BJ (cell line): Measurements from ENCODE around the gene PDE7B. TPM values are rescaled to one million over a fixed set of nuclear protein-coding genes. Genes with fewer than 3 reads are reported as not detected.

Experiments
- CTCF ChIA-PET: fragments of 350-600 bp; formaldehyde crosslinking; extraction: SDS; loops from one replicate; lab custom pipeline; 2021; ENCODE audit warnings: antibody characterized with exemption, inconsistent platforms; lab: Yijun Ruan, JAX
- POLR2A ChIA-PET: fragments of 300-600 bp; sonication (Branson Sonifier 250); formaldehyde crosslinking; extraction: SDS; loops from one replicate; lab custom pipeline; 2021; ENCODE audit warnings: antibody characterized with exemption; lab: Charles Lee
- DNase-seq: peaks from one replicate; pipeline ENCODE4 v3.0.0-alpha.2; 2011; ENCODE audit warnings: low read depth
- H3K27me3 ChIP-seq: 2 replicates; pipeline ENCODE4 v1.6.0; 2011; ENCODE audit warnings: low read length; ENCODE audit not compliant: control insufficient read depth, insufficient read depth
- H3K36me3 ChIP-seq: 2 replicates; pipeline ENCODE4 v1.5.1; 2011; ENCODE audit warnings: low read length; ENCODE audit not compliant: control insufficient read depth, insufficient read depth
- H3K4me3 ChIP-seq: 2 replicates; pipeline ENCODE4 v1.5.1; 2011; ENCODE audit warnings: low read depth, mild to moderate bottlenecking, control low read depth, low read length
- CTCF ChIP-seq: IDR thresholded peaks from 2 replicates; pipeline ENCODE4 v1.5.1; 2011; ENCODE audit warnings: low read depth, mild to moderate bottlenecking, control low read depth, inconsistent platforms, low read length, moderate library complexity; ENCODE audit not compliant: insufficient read depth
- polyA plus RNA-seq: library from polyadenylated mRNA; depleted of rRNA; stranded (reverse); fragments of >200 nt; gene quantifications from 2 replicates; pipeline ENCODE4 v1.2.3, GENCODE V29; 2011

PDE7B gene
- polyA plus RNA-seq, 1 experiment = 2.7 TPM

- CTCF ChIA-PET = no interaction called here
- H3K4me3 ChIP-seq = no peak overlapping the region
- H3K36me3 ChIP-seq = no peaks in the 10 kb centered on the region; the same call in 1 of the 2 replicates
- no peak for TF ChIP-seq CTCF
- DNase-seq = no peak
- POLR2A ChIA-PET = interaction anchor here (0.5 kb wide), 1 partner anchor 10 kb away, joined by 3 read pairs; no protein-coding TSS in a partner anchor
- H3K27me3 ChIP-seq = no peaks in the 10 kb centered on the region
Measured at GRCh38 chr6:136036601-136037000, 185.1 kb downstream of the PDE7B start.

- no peaks in the 10 kb centered on the region for H3K27me3 ChIP-seq
- DNase-seq = no peak
- no peak for TF ChIP-seq CTCF
- ChIA-PET CTCF (interaction anchor here (0.6 to 1.0 kb wide), 4 partner anchors 22 to 190 kb away, joined by 3 read pairs; no protein-coding TSS in a partner anchor), POLR2A (no interaction called here)
- no peak overlapping the region; the same call in 1 of the 2 replicates for H3K4me3 ChIP-seq
- H3K36me3 ChIP-seq = no peaks in the 10 kb centered on the region; the same call in 1 of the 2 replicates
Measured at GRCh38 chr6:136037242-136037875, 185.9 kb downstream of the PDE7B start.

GRCh38 chr6:136037876-136038460 lies 186.5 kb downstream of the PDE7B start:
- H3K4me3 ChIP-seq = peak overlapping the region; percentile 29
- ChIA-PET CTCF (interaction anchor here (0.6 to 1.0 kb wide), 4 partner anchors 23 to 189 kb away, joined by 3 read pairs; no protein-coding TSS in a partner anchor), POLR2A (no interaction called here)
- H3K36me3 ChIP-seq = no peaks in the 10 kb centered on the region; the same call in 1 of the 2 replicates
- DNase-seq = no peak
- peak; percentile 38 for TF ChIP-seq CTCF
- H3K27me3 ChIP-seq = no peaks in the 10 kb centered on the region

GRCh38 chr6:136038531-136038930 lies 187.0 kb downstream of the PDE7B start:
- ChIA-PET CTCF (no interaction called here), POLR2A (no interaction called here)
- Histone ChIP-seq H3K27me3 (no peaks in the 10 kb centered on the region), H3K4me3 (peak overlapping the region; percentile 29), H3K36me3 (no peaks in the 10 kb centered on the region; the same call in 1 of the 2 replicates)
- DNase-seq = no peak
- no peak for TF ChIP-seq CTCF

- no peak overlapping the region for H3K4me3 ChIP-seq
- TF ChIP-seq CTCF = no peak
- H3K36me3 ChIP-seq = no peaks in the 10 kb centered on the region; the same call in 1 of the 2 replicates
- ChIA-PET POLR2A (no interaction called here), CTCF (no interaction called here)
- DNase-seq = no peak
- no peaks in the 10 kb centered on the region for H3K27me3 ChIP-seq
Measured at GRCh38 chr6:136039185-136039584, 187.7 kb downstream of the PDE7B start.
